T47D (cell line): ENCODE measurements around the gene TYW5.

ENCODE experiments used
- DNase-seq, 2 experiments: peaks; one replicate each; pipeline versions ENCODE4 v3.0.0 to v3.0.0-alpha.2; 2011 to 2012; ENCODE audit warnings: low read depth in 1 of 2, low spot score in 1 of 2
- JUND ChIP-seq: IDR thresholded peaks from 2 replicates; pipeline ENCODE4 v1.6.1; 2012; ENCODE audit warnings: low read depth
- in situ Hi-C: cut with HindIII; loops from 2 replicates; pipeline ENCODE4 v1.10.0; 2016; ENCODE audit warnings: low sequenced_read_pairs, low pct_unique_long_range_greater_than_20kb

TYW5 gene

DNA sequence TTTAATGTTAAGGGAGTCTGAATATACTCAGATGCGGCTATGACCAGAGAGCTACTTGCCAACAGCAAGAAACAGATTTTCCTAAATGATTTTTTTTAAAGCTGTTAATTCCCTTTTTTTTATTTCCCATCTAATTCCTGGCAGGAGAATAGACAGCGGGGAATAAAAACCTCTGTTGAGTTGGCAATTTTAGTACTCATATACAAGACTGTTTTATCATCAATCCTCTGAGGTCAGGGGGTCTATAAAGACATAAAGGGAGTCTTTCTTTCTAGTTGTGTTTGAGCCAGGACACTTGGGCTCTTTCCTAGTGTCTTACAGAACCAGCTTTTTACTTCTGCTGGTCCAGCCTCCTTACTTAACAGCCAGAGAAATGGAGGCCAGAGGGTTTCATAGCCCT is 29.5 kb upstream of the TYW5 start:
- no peak for TF ChIP-seq JUND
- DNase-seq = no peak
- in situ Hi-C loops = no loop called here

GRCh38 chr2:199984159-199984558 is 28.9 kb upstream of the TYW5 start:
- TF ChIP-seq JUND = no peak
- DNase-seq = no peak
- in situ Hi-C loops = no loop called here

DNA sequence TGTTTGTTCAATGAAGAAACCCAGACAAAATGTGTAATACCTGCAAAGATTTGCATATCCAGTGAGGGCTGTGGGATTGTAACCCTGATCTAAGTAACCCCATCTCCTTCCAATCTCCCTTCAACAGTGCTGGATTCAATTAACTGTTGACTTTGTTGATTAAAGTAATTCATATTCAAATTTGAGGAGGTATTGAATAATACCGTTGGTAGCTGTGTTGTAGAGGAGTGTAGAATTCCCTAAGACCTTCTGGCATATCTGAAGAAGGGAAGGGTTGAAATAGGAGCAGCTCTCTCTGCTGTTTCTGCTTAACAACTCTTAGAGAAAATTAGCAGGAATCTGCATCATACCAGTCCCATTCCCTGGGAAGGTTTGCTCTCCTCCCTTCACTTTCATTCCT is 28.2 kb upstream of the TYW5 start:
- in situ Hi-C loops = no loop called here
- no peak for DNase-seq
- TF ChIP-seq JUND = no peak

DNA sequence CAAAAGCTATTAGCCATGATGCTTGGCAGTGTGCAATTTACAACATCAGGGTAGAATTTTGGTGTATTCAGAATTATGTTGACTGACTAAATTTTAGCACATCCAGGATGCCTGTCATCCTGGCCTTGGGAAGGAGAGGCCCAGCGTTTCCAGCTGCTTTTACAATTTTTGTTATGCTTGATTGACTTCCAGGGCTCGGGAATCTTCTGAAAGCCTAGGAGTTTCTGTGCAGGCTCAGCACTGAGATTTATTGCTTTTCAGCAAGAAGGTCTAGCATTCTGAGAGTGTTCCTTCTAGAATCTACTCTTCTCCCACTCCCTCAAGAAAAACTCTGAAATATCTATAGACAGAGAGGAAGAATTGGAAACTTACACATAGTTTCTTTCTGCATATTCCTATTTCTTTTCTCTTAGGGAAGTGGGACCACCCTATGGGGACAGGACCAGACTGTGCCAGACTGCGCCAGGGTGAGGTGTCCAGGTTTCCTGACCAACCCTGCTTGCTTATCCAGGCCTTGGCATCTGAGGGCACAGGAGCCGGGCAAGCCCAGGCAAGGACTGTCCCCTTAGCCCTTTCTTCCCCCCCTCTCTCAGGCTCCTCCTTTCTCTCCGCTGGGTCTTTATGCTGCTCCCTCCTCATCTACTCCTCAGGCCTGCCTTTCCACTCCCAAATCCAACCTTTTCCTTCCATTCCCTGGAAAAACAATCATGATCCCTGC is 27.0 kb upstream of the TYW5 start:
- in situ Hi-C loops = no loop called here
- no peak for TF ChIP-seq JUND
- DNase-seq = no peak

GRCh38 chr2:199979832-199980628 is 24.7 kb upstream of the TYW5 start:
- in situ Hi-C loops = no loop called here
- TF ChIP-seq JUND = no peak
- peak in 1 of 2 experiments; percentile 68 for DNase-seq

- in situ Hi-C loops = no loop called here
- no peak for TF ChIP-seq JUND
- no peak for DNase-seq
Measured at GRCh38 chr2:199979398-199979797, 24.1 kb upstream of the TYW5 start.

DNA sequence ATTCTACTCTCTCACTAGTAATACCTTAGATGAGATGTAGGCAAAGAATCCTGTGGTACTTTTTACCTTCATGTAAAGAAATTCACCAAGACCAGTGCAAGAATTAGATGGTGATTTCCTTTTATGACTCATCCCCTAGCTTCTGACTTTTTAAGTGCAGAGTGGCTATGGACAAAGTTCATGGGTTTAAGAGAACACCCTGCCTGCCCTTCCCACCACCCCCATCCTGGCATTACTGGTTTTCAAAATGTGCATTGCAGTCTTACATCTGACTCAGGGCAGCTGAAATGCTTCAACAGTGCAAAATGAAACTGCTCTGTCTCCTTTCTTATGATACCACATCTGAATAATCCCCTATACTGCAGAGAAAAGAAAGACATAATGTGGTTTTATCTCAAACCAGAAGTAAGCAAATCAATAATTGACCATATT is 22.7 kb upstream of the TYW5 start:
- TF ChIP-seq JUND = no peak
- DNase-seq = no peak
- in situ Hi-C loops = no loop called here

DNA sequence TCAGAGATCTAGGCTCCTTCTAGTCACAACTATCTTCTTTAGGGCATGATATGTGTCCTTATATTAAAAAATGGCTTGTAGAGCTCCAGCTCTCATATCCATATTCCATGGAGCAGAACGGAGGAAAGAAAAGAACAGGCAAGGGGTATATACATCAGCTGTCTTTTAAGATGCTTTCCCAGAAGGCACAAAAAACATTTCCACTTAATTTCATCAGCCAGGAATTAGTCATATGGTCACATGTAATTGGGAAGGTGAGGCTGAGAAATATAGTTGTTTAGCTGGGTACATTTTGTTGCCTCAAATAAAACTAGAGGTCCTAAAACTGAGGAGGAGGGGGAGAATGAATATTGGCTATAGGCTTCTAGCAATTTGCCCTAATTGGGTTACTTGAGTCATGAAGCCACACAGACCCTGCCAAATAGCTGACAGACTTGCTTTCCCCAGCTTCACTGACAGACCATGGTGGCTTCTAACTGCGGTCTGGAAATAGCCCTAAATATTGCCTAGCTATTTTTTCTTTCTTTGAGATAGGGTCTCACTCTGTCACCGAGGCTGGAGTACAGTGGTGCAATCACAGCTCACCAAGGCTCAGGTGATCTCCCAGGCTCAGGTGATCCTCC is 20.1 kb upstream of the TYW5 start:
- no peak for DNase-seq
- in situ Hi-C loops = no loop called here

GRCh38 chr2:199973703-199974102 is 18.4 kb upstream of the TYW5 start:
- in situ Hi-C loops = no loop called here
- DNase-seq = peak in 1 of 2 experiments; percentile 48
- TF ChIP-seq JUND = no peak

More for the DNA sequence above, 20.1 kb upstream of the TYW5 start:
- no peak for TF ChIP-seq JUND

GRCh38 chr2:199972088-199972626 is 16.9 kb upstream of the TYW5 start:
- TF ChIP-seq JUND = no peak
- DNase-seq = no peak
- in situ Hi-C loops = no loop called here

DNA sequence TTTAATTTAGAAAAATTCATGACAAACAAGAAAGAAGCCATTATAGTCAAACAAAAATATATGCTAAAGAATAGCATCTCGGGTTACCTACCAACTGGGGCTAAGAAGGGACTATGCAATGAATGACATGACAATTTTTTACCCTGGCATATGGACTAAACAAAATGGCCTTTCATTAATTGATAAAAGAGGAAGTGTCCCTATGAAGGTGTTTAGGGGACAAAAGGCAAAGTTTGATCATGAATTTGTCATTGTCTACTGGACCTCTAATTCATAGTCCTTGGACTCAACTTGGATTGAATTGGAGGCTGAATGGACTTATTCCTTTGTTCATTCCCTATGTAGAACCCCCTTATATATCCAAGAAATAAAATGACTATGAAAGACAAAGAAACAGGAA is 12.8 kb upstream of the TYW5 start:
- in situ Hi-C loops = no loop called here
- no peak for TF ChIP-seq JUND
- no peak for DNase-seq

DNA sequence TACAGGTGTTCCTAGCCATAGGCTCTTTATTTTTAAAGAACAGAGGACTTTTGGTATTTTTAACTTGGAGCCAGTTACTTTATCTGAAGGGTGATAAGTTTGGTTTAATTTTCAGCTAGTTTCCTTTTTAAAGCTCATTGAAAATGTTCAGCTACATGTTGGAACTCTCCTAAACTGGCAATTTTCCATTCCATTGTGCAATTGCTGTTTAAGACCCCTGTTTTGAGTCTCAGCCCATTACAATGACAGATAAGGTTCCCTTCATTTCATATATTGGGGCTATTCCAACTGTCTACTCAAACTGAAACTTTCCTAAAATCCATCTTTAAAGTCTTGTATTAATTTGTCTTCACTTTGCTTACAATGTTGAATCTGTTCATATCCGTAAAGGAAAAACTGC is 11.7 kb upstream of the TYW5 start:
- in situ Hi-C loops = no loop called here
- no peak for DNase-seq
- no peak for TF ChIP-seq JUND

DNA sequence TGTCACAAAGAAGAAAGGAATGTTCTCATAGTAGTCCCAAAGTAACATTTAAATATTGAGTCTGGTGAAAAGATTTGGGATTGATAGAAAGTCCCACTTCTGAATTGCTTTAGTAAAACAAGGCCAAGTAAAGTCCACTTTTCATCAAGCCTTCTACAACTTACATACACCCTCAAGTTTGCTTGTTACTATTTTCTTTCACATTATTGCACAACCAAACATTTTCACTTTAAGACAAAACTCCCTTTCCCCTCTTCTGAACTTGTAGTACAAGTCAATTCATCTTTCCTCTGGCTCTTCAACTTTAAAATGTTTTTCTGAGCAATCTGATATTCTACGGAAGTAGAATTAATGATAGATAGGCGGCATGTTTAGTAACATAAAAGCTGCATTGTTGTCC is 11.1 kb upstream of the TYW5 start:
- no peak for TF ChIP-seq JUND
- no peak for DNase-seq
- in situ Hi-C loops = no loop called here
